ENCODE data around the gene IFI44L. TPM values are rescaled to one million over a fixed set of nuclear protein-coding genes. Genes with fewer than 3 reads are reported as not detected.

IFI44L gene
- total and polyA plus RNA-seq, 2 experiments from 2014 or later, result 0.23 TPM; not detected in 1

- Histone ChIP-seq H2AFZ (no peak overlapping the region), H3F3A (ENCODE audit: insufficient read depth) (peaks cover 24% of the 10 kb centered on the region), H3K9ac (no peak overlapping the region), H3K36me3 (ENCODE audit: low read depth) (no peaks in the 10 kb centered on the region), H4K20me1 (ENCODE audit: insufficient read depth) (no peaks in the 10 kb centered on the region), H3K79me2 (ENCODE audit: insufficient read depth) (no peaks in the 10 kb centered on the region), H3K9me3 (ENCODE audit: low read depth) (no peaks in the 10 kb centered on the region), H3K9me2 (ENCODE audit: insufficient read depth) (no peaks in the 10 kb centered on the region), H3K27ac (no peak overlapping the region), H3K4me3 (no peak overlapping the region), H3K27me3 (replicated peaks; ENCODE audit: insufficient read depth) (no peaks in the 10 kb centered on the region), H3K4me1 (ENCODE audit: insufficient read depth) (peaks cover 25% of the 10 kb centered on the region), H3K4me2 (ENCODE audit: unreplicated experiment) (no peak overlapping the region)
- TF ChIP-seq EZH2 (IDR thresholded peaks at IDR 0.05; ENCODE audit: insufficient read depth, poor library complexity, severe bottlenecking) (no peak), EZH2phosphoT487 (IDR thresholded peaks at IDR 0.05; ENCODE audit: insufficient read depth, low read depth) (no peak)
- in situ Hi-C loops (cut with MboI), result no loop called here
- WGBS, 2 experiments (ENCODE audit: low coverage in 1 of 2, low lambda C conversion rate in 2 of 2, missing lambda C conversion rate in 2 of 2), result 41 to 47% methylated on average over 7 of the region's 7 CpGs
- DNase-seq, result peak; percentile 93
Observed at GRCh38 chr1:78617615-78618026, 2.6 kb upstream of the IFI44L start.

GRCh38 chr1:78619032-78619431 lies 1.2 kb upstream of the IFI44L start:
- H3K4me2 ChIP-seq (ENCODE audit: unreplicated experiment), result peak overlapping the region; percentile 95
- peak overlapping the region; percentile 87 for H2AFZ ChIP-seq
- in situ Hi-C loops (cut with MboI), result no loop called here
- H3K27ac ChIP-seq, result peak overlapping the region; percentile 85; the same call in 1 of the 2 replicates
- TF ChIP-seq EZH2phosphoT487 (IDR thresholded peaks at IDR 0.05; ENCODE audit: insufficient read depth, low read depth) (no peak), EZH2 (IDR thresholded peaks at IDR 0.05; ENCODE audit: insufficient read depth, poor library complexity, severe bottlenecking) (no peak)
- peak; percentile 11 for DNase-seq
- 50 to 54% methylated on average over 3 of the region's 3 CpGs for WGBS, 2 experiments (ENCODE audit: low coverage in 1 of 2, low lambda C conversion rate in 2 of 2, missing lambda C conversion rate in 2 of 2)
- H4K20me1 ChIP-seq (ENCODE audit: insufficient read depth), result no peaks in the 10 kb centered on the region
- H3K9me3 ChIP-seq (ENCODE audit: low read depth), result no peaks in the 10 kb centered on the region
- H3K36me3 ChIP-seq (ENCODE audit: low read depth), result no peaks in the 10 kb centered on the region
- peak overlapping the region; percentile 71; the same call in 1 of the 2 replicates for H3K4me3 ChIP-seq
- no peaks in the 10 kb centered on the region for H3K9me2 ChIP-seq (ENCODE audit: insufficient read depth)
- no peaks in the 10 kb centered on the region for H3K27me3 ChIP-seq (replicated peaks; ENCODE audit: insufficient read depth)
- no peaks in the 10 kb centered on the region for H3K79me2 ChIP-seq (ENCODE audit: insufficient read depth)
- H3K9ac ChIP-seq, result peak overlapping the region; percentile 79; the same call in 1 of the 2 replicates
- H3K4me1 ChIP-seq (ENCODE audit: insufficient read depth), result peaks cover 25% of the 10 kb centered on the region
- peaks cover 24% of the 10 kb centered on the region for H3F3A ChIP-seq (ENCODE audit: insufficient read depth)

- H4K20me1 ChIP-seq (ENCODE audit: insufficient read depth), result no peaks in the 10 kb centered on the region
- H3K4me2 ChIP-seq (ENCODE audit: unreplicated experiment), result peak overlapping the region; percentile 95
- H3K27ac ChIP-seq, result peak overlapping the region; percentile 85
- TF ChIP-seq EZH2phosphoT487 (IDR thresholded peaks at IDR 0.05; ENCODE audit: insufficient read depth, low read depth), result no peak
- no peak for TF ChIP-seq EZH2 (IDR thresholded peaks at IDR 0.05; ENCODE audit: insufficient read depth, poor library complexity, severe bottlenecking)
- H3K4me1 ChIP-seq (ENCODE audit: insufficient read depth), result peaks cover 25% of the 10 kb centered on the region
- H3K79me2 ChIP-seq (ENCODE audit: insufficient read depth), result no peaks in the 10 kb centered on the region
- H3K4me3 ChIP-seq, result peak overlapping the region; percentile 71
- H3K9me3 ChIP-seq (ENCODE audit: low read depth), result no peaks in the 10 kb centered on the region
- no peaks in the 10 kb centered on the region for H3K27me3 ChIP-seq (replicated peaks; ENCODE audit: insufficient read depth)
- no peaks in the 10 kb centered on the region for H3K36me3 ChIP-seq (ENCODE audit: low read depth)
- in situ Hi-C loops (cut with MboI), result no loop called here
- H3F3A ChIP-seq (ENCODE audit: insufficient read depth), result peaks cover 24% of the 10 kb centered on the region
- H2AFZ ChIP-seq, result peak overlapping the region; percentile 87
- no peak for DNase-seq
- 18 to 20% methylated on average over 4 of the region's 4 CpGs for WGBS, 2 experiments (ENCODE audit: low coverage in 1 of 2, low lambda C conversion rate in 2 of 2, missing lambda C conversion rate in 2 of 2)
- no peaks in the 10 kb centered on the region for H3K9me2 ChIP-seq (ENCODE audit: insufficient read depth)
- H3K9ac ChIP-seq, result peak overlapping the region; percentile 79
Observed at GRCh38 chr1:78619446-78619802, 824 bp upstream of the IFI44L start.

GRCh38 chr1:78620666-78621065 lies 418 bp downstream of the IFI44L start:
- H2AFZ ChIP-seq, result peak overlapping the region; percentile 87
- H3K27ac ChIP-seq, result peak overlapping the region; percentile 85; the same call in 1 of the 2 replicates
- no peaks in the 10 kb centered on the region for H4K20me1 ChIP-seq (ENCODE audit: insufficient read depth)
- DNase-seq, result peak; percentile 4
- H3K9ac ChIP-seq, result peak overlapping the region; percentile 79
- 0 to 2% methylated on average over 1 of the region's 1 CpG for WGBS, 2 experiments (ENCODE audit: low coverage in 1 of 2, low lambda C conversion rate in 2 of 2, missing lambda C conversion rate in 2 of 2)
- H3K9me3 ChIP-seq (ENCODE audit: low read depth), result no peaks in the 10 kb centered on the region
- peak overlapping the region; percentile 71 for H3K4me3 ChIP-seq
- TF ChIP-seq EZH2 (IDR thresholded peaks at IDR 0.05; ENCODE audit: insufficient read depth, poor library complexity, severe bottlenecking), result no peak
- no peak for TF ChIP-seq EZH2phosphoT487 (IDR thresholded peaks at IDR 0.05; ENCODE audit: insufficient read depth, low read depth)
- no peaks in the 10 kb centered on the region for H3K36me3 ChIP-seq (ENCODE audit: low read depth)
- no peaks in the 10 kb centered on the region for H3K9me2 ChIP-seq (ENCODE audit: insufficient read depth)
- peak overlapping the region; percentile 95 for H3K4me2 ChIP-seq (ENCODE audit: unreplicated experiment)
- H3K4me1 ChIP-seq (ENCODE audit: insufficient read depth), result peaks cover 25% of the 10 kb centered on the region
- no peaks in the 10 kb centered on the region for H3K79me2 ChIP-seq (ENCODE audit: insufficient read depth)
- no peaks in the 10 kb centered on the region for H3K27me3 ChIP-seq (replicated peaks; ENCODE audit: insufficient read depth)
- peaks cover 24% of the 10 kb centered on the region for H3F3A ChIP-seq (ENCODE audit: insufficient read depth)
- in situ Hi-C loops (cut with MboI), result no loop called here

GRCh38 chr1:78622548-78622947 lies 2.3 kb downstream of the IFI44L start:
- Histone ChIP-seq H3K9ac (no peak overlapping the region), H2AFZ (no peak overlapping the region), H3K27me3 (replicated peaks; ENCODE audit: insufficient read depth) (no peaks in the 10 kb centered on the region), H3K9me3 (ENCODE audit: low read depth) (no peaks in the 10 kb centered on the region), H3K4me1 (ENCODE audit: insufficient read depth) (peaks cover 33% of the 10 kb centered on the region), H4K20me1 (ENCODE audit: insufficient read depth) (no peaks in the 10 kb centered on the region), H3K36me3 (ENCODE audit: low read depth) (no peaks in the 10 kb centered on the region), H3K4me3 (no peak overlapping the region), H3F3A (ENCODE audit: insufficient read depth) (peaks cover 24% of the 10 kb centered on the region), H3K27ac (no peak overlapping the region), H3K4me2 (ENCODE audit: unreplicated experiment) (no peak overlapping the region), H3K79me2 (ENCODE audit: insufficient read depth) (no peaks in the 10 kb centered on the region), H3K9me2 (ENCODE audit: insufficient read depth) (no peaks in the 10 kb centered on the region)
- 93 to 97% methylated on average over 4 of the region's 4 CpGs for WGBS, 2 experiments (ENCODE audit: low coverage in 1 of 2, low lambda C conversion rate in 2 of 2, missing lambda C conversion rate in 2 of 2)
- in situ Hi-C loops (cut with MboI), result no loop called here
- no peak for DNase-seq
- TF ChIP-seq EZH2phosphoT487 (IDR thresholded peaks at IDR 0.05; ENCODE audit: insufficient read depth, low read depth), result no peak
- no peak for TF ChIP-seq EZH2 (IDR thresholded peaks at IDR 0.05; ENCODE audit: insufficient read depth, poor library complexity, severe bottlenecking)
